ENCODE measurements around the gene TOP1.

TOP1 gene

GRCh38 chr20:41145317-41145716 lies 116.7 kb downstream of the TOP1 start:
- Histone ChIP-seq H3K27ac (ENCODE audit: low read depth, low read length) (no peak overlapping the region), H3K4me3 (ENCODE audit: low read length) (no peak overlapping the region), H3K9ac (ENCODE audit: low read length) (no peak overlapping the region)

DNA sequence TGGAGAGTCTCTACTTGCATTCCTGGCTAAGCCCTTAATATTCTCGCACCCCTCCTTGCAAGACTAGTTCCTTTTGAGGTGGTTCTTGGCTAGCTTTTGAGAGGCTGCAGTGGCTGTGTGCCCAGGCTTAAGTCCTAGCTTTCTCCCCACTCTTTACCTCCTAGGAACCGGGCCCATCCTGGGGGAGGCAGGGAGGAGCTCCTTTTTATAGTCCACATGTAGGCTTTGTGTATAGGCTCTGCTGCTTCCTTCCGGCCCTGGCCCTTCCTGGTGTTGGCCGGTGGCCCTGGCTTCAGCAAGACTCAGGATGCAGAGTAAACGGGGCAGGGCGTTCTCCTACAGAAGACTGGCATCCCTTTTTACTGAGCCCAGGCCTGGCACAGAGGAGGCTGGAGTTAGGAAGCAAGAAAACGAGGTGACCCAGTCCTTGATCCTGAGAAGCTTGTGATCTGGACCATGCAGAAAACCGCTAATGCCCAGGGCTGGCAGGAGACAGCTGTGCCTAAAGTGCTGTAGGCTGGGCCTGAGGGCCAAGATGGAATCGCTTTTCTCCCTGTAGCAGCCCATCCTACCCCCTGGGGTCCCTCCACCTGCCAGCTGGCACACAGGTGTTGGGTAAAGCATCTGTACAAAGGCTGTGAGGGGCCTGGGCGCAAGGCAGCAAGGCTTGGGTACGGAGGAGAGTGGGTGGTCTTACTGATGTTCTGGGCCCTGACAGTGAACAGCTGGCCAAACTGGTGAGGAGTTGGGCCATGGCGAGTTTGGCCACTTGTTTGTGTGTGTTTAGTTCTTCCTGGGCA lies 117.4 kb downstream of the TOP1 start:
- Histone ChIP-seq H3K9ac (ENCODE audit: low read length) (no peak overlapping the region), H3K27me3 (ENCODE audit: control insufficient read depth, insufficient read depth, low read length) (no peaks in the 10 kb centered on the region), H3K36me3 (ENCODE audit: control insufficient read depth, insufficient read depth, low read length) (no peaks in the 10 kb centered on the region), H3K4me3 (ENCODE audit: low read length) (no peak overlapping the region), H3K27ac (ENCODE audit: low read depth, low read length) (no peak overlapping the region), H3K4me1 (ENCODE audit: control insufficient read depth, insufficient read depth, low read length) (peaks cover 10% of the 10 kb centered on the region)

More at GRCh38 chr20:41145317-41145716, 116.7 kb downstream of the TOP1 start:
- Histone ChIP-seq H3K36me3 (ENCODE audit: control insufficient read depth, insufficient read depth, low read length) (no peaks in the 10 kb centered on the region), H3K27me3 (ENCODE audit: control insufficient read depth, insufficient read depth, low read length) (no peaks in the 10 kb centered on the region), H3K4me1 (ENCODE audit: control insufficient read depth, insufficient read depth, low read length) (peaks cover 10% of the 10 kb centered on the region)

DNA sequence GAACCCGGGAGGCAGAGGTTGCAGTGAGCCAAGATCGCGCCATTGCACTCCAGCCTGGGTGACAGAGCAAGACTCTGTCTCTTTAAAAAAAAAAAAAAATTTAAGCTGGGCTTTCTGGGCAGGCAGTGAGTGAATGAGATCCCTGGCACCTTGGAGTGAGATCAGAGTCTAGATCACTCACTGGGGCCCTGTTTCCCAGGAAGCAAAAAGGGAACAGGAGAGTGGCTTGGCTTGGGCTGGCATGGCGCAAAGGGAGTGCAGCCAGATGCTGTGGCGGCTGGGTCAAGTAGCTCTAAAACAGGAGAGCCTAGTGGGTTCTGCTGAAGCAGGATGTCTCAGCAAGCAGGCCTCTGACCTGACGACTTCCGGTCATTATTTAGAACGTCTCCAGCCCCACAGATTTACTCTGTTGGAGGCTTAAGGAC lies 119.2 kb downstream of the TOP1 start:
- Histone ChIP-seq H3K4me1 (ENCODE audit: control insufficient read depth, insufficient read depth, low read length) (peaks cover 10% of the 10 kb centered on the region), H3K27ac (ENCODE audit: low read depth, low read length) (no peak overlapping the region), H3K4me3 (ENCODE audit: low read length) (no peak overlapping the region), H3K36me3 (ENCODE audit: control insufficient read depth, insufficient read depth, low read length) (no peaks in the 10 kb centered on the region), H3K9ac (ENCODE audit: low read length) (no peak overlapping the region), H3K27me3 (ENCODE audit: control insufficient read depth, insufficient read depth, low read length) (no peaks in the 10 kb centered on the region)

GRCh38 chr20:41148942-41149341 lies 120.3 kb downstream of the TOP1 start:
- Histone ChIP-seq H3K4me1 (ENCODE audit: control insufficient read depth, insufficient read depth, low read length) (peaks cover 10% of the 10 kb centered on the region), H3K36me3 (ENCODE audit: control insufficient read depth, insufficient read depth, low read length) (no peaks in the 10 kb centered on the region), H3K9ac (ENCODE audit: low read length) (no peak overlapping the region), H3K27me3 (ENCODE audit: control insufficient read depth, insufficient read depth, low read length) (no peaks in the 10 kb centered on the region), H3K4me3 (ENCODE audit: low read length) (no peak overlapping the region), H3K27ac (ENCODE audit: low read depth, low read length) (no peak overlapping the region)

- peaks cover 8% of the 10 kb centered on the region for H3K4me1 ChIP-seq (ENCODE audit: control insufficient read depth, insufficient read depth, low read length)
- H3K27me3 ChIP-seq (ENCODE audit: control insufficient read depth, insufficient read depth, low read length), result no peaks in the 10 kb centered on the region
- no peak overlapping the region for H3K4me3 ChIP-seq (ENCODE audit: low read length)
- H3K27ac ChIP-seq (ENCODE audit: low read depth, low read length), result no peak overlapping the region
- H3K36me3 ChIP-seq (ENCODE audit: control insufficient read depth, insufficient read depth, low read length), result no peaks in the 10 kb centered on the region
- no peak overlapping the region for H3K9ac ChIP-seq (ENCODE audit: low read length)
Observed at GRCh38 chr20:41150664-41151063, 122.0 kb downstream of the TOP1 start.

DNA sequence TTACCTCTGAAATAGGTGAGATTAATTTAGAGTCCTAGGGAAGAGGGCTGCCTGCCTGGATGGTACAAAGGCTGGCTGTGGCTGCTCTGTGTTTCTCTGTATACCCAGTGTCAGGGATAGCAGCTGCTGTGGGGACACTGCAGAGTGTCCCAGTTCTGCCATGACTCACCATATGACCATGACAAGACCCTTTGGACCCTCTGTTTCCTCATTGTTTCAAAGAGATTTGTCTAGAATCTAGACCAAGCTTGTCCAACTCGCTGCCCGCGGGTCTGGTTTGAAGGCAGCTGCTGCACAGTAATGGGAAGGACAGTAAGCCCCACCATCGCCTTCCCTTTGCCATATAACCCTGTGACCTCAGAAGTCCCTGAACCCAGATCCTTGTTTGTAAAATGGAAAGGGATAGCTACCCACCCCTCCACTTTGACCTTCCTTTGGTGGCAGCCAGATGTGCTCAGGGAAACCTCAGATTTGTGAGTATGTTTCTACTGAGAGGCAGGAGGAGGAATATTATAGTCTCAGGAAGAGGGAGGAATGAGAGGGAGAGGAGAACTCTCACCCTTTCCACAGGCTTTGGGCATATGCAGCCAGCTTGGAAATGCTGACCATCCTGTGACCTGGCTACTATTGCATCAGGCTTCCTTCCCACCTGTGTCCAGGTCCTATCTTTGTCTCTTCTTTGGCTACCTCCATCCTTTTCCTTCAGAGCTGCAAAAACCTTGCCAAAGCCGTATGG lies 122.7 kb downstream of the TOP1 start:
- Histone ChIP-seq H3K27ac (ENCODE audit: low read depth, low read length) (no peak overlapping the region), H3K4me1 (ENCODE audit: control insufficient read depth, insufficient read depth, low read length) (peaks cover 2% of the 10 kb centered on the region), H3K27me3 (ENCODE audit: control insufficient read depth, insufficient read depth, low read length) (no peaks in the 10 kb centered on the region), H3K9ac (ENCODE audit: low read length) (no peak overlapping the region), H3K4me3 (ENCODE audit: low read length) (no peak overlapping the region), H3K36me3 (ENCODE audit: control insufficient read depth, insufficient read depth, low read length) (no peaks in the 10 kb centered on the region)

DNA sequence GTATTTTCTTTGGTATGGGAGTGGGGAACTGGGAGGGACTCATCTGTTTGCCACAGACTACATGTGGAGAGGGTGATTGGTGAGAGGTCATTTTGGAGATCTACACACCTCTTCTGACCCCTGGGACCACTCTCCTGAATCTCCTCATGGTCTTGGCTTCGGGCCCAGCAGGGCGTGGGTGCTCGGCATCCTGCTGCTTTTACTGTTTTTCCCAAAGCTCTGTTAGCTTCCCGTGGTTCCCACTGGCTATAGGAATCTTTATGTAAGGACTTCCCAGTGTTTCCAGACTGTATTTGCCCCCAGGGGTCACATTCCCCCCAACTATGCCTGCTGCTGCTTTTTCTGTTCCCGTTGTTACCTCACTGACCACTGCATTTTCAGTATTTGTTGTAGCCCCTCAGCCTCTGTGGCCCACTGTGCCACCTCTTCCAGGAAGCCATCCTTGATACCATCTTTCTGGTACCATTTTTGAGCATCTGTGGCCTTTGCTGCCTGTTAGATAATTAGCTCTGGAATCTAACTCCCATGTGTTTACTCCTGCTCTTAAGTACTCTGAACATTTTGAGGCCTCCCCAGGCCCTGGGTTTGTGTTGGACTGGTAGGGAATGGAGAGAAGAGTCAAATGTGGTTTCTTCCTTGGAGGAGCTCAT lies 123.6 kb downstream of the TOP1 start:
- H3K4me3 ChIP-seq (ENCODE audit: low read length), result no peak overlapping the region
- H3K36me3 ChIP-seq (ENCODE audit: control insufficient read depth, insufficient read depth, low read length), result no peaks in the 10 kb centered on the region
- no peak overlapping the region for H3K27ac ChIP-seq (ENCODE audit: low read depth, low read length)
- no peak overlapping the region for H3K9ac ChIP-seq (ENCODE audit: low read length)
- no peaks in the 10 kb centered on the region for H3K27me3 ChIP-seq (ENCODE audit: control insufficient read depth, insufficient read depth, low read length)
- no peaks in the 10 kb centered on the region for H3K4me1 ChIP-seq (ENCODE audit: control insufficient read depth, insufficient read depth, low read length)

- H3K27ac ChIP-seq (ENCODE audit: low read depth, low read length), result no peak overlapping the region
Observed at GRCh38 chr20:41154436-41155176, 126.0 kb downstream of the TOP1 start.

GRCh38 chr20:41155261-41155660 lies 126.6 kb downstream of the TOP1 start:
- Histone ChIP-seq H3K4me1 (ENCODE audit: control insufficient read depth, insufficient read depth, low read length) (no peaks in the 10 kb centered on the region), H3K36me3 (ENCODE audit: control insufficient read depth, insufficient read depth, low read length) (no peaks in the 10 kb centered on the region), H3K9ac (ENCODE audit: low read length) (no peak overlapping the region), H3K27ac (ENCODE audit: low read depth, low read length) (no peak overlapping the region), H3K27me3 (ENCODE audit: control insufficient read depth, insufficient read depth, low read length) (no peaks in the 10 kb centered on the region), H3K4me3 (ENCODE audit: low read length) (no peak overlapping the region)

More at GRCh38 chr20:41154436-41155176, 126.0 kb downstream of the TOP1 start:
- no peaks in the 10 kb centered on the region for H3K27me3 ChIP-seq (ENCODE audit: control insufficient read depth, insufficient read depth, low read length)
- no peaks in the 10 kb centered on the region for H3K4me1 ChIP-seq (ENCODE audit: control insufficient read depth, insufficient read depth, low read length)
- no peak overlapping the region for H3K9ac ChIP-seq (ENCODE audit: low read length)
- H3K4me3 ChIP-seq (ENCODE audit: low read length), result no peak overlapping the region
- no peaks in the 10 kb centered on the region for H3K36me3 ChIP-seq (ENCODE audit: control insufficient read depth, insufficient read depth, low read length)

DNA sequence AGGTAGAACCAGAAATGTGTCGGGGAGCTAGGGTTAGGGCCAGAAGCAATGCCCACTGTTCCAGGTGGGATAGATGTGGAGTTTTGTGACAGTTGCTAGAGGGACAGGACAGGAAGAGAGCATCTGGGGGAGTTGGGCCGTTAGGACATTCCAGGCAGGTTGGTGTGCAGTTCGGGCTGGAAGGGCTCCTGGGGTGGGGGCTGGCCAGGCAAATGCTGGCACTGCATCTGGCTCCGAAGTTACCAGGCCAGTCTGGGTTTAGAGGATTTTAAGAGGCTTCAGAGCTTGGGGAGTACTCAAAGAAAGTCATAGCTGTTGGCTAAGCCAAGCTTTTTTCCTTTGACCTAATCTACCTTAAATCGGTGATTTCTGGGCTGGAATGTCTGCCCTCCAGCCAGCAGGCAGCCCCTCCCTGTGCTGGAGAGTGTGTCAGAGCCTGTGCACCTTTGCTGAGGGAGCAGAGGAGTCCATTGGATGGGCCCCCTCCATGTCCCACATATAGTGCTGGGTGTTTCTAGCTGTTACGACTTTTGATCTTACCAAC lies 129.5 kb downstream of the TOP1 start:
- Histone ChIP-seq H3K4me1 (ENCODE audit: control insufficient read depth, insufficient read depth, low read length) (no peaks in the 10 kb centered on the region), H3K4me3 (ENCODE audit: low read length) (no peak overlapping the region), H3K36me3 (ENCODE audit: control insufficient read depth, insufficient read depth, low read length) (peaks cover 4% of the 10 kb centered on the region), H3K27ac (ENCODE audit: low read depth, low read length) (no peak overlapping the region), H3K27me3 (ENCODE audit: control insufficient read depth, insufficient read depth, low read length) (no peaks in the 10 kb centered on the region), H3K9ac (ENCODE audit: low read length) (no peak overlapping the region)

DNA sequence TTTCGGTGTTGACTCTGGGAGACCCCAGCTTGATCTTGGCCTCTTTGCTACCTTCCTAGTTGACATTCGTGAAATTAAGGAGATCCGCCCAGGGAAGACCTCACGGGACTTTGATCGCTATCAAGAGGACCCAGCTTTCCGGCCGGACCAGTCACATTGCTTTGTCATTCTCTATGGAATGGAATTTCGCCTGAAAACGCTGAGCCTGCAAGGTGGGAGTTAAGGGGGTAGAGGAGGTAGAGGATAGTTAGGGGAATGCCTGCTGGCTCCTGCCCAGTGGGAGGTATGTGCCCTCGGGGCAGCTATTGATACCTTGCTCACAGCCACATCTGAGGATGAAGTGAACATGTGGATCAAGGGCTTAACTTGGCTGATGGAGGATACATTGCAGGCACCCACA lies 130.9 kb downstream of the TOP1 start:
- H3K9ac ChIP-seq (ENCODE audit: low read length), result no peak overlapping the region
- H3K36me3 ChIP-seq (ENCODE audit: control insufficient read depth, insufficient read depth, low read length), result peaks cover 17% of the 10 kb centered on the region
- H3K4me1 ChIP-seq (ENCODE audit: control insufficient read depth, insufficient read depth, low read length), result no peaks in the 10 kb centered on the region
- no peak overlapping the region for H3K4me3 ChIP-seq (ENCODE audit: low read length)
- no peak overlapping the region for H3K27ac ChIP-seq (ENCODE audit: low read depth, low read length)
- no peaks in the 10 kb centered on the region for H3K27me3 ChIP-seq (ENCODE audit: control insufficient read depth, insufficient read depth, low read length)

DNA sequence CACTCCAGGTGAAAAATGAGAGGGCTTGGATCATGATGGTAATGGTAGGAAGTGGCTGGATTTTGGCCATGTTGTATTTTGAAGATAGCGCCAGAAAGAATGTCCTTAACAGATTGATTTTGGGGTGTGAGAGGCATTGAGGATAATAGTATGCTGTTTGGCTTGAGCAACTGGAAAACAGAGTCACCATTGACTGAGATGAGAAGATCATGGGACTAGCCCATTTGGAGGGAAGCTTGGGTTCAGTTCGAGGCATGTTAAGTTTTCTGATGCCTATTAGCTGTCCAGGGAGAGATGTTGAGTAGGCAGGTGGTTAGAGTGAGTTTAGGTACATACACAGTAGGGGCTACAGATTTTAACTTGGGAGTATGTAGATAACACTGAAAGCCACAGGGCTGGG lies 132.1 kb downstream of the TOP1 start:
- H3K27me3 ChIP-seq (ENCODE audit: control insufficient read depth, insufficient read depth, low read length), result no peaks in the 10 kb centered on the region
- H3K36me3 ChIP-seq (ENCODE audit: control insufficient read depth, insufficient read depth, low read length), result peaks cover 28% of the 10 kb centered on the region
- no peak overlapping the region for H3K27ac ChIP-seq (ENCODE audit: low read depth, low read length)
- no peaks in the 10 kb centered on the region for H3K4me1 ChIP-seq (ENCODE audit: control insufficient read depth, insufficient read depth, low read length)
- H3K4me3 ChIP-seq (ENCODE audit: low read length), result no peak overlapping the region
- no peak overlapping the region for H3K9ac ChIP-seq (ENCODE audit: low read length)
